Measurements from ENCODE around the gene ENKD1. TPM values are rescaled to one million over a fixed set of nuclear protein-coding genes. Genes with fewer than 3 reads are reported as not detected.

The ENKD1 gene
- total and polyA plus RNA-seq, 2 of the 13 experiments (the other 11 are each of a cell fraction or from before 2014, with no cell fraction given) = 10.8 to 20.8 TPM

DNA sequence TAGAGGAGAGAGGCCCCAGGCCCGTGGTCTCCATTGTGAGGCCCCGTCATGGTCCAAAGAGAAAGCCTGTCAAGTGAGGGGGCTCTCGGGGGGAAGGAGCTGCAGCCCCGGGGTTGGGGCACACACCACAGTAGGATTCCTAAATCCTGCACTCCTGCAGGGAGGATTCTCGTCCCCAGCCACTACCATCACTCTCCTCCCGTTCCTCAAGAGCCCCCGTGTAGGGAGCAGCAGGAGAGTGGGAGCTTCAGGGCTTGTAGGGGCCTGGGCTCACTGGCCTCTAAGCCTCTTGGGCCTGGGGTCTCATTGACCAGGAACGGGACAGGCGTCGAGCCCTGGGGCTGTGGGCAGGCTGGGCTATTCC is 885 bp upstream of the ENKD1 start (continued):
- no peak for TF ChIP-seq ZNF326 (CRISPR knock-in tag; IDR thresholded peaks at IDR 0.05; ENCODE audit: borderline replicate concordance)
- no peak for TF ChIP-seq MATR3 (CRISPR knock-in tag; IDR thresholded peaks at IDR 0.05)
- TF ChIP-seq AHR (CRISPR knock-in tag; IDR thresholded peaks at IDR 0.05) = no peak
- TF ChIP-seq KLF15 (CRISPR knock-in tag; IDR thresholded peaks at IDR 0.05; ENCODE audit: borderline replicate concordance) = no peak
- TF ChIP-seq ISL2 (CRISPR knock-in tag; IDR thresholded peaks at IDR 0.05) = no peak
- TF ChIP-seq SRF (IDR thresholded peaks at IDR 0.05; ENCODE audit: low read depth, low read length) = no peak
- no peak for TF ChIP-seq ZNF337 (CRISPR knock-in tag; IDR thresholded peaks at IDR 0.05; ENCODE audit: borderline replicate concordance, low read depth)
- no peak for TF ChIP-seq ZNF124 (CRISPR knock-in tag; IDR thresholded peaks at IDR 0.05)
- no peak for TF ChIP-seq JUN (CRISPR knock-in tag; IDR thresholded peaks at IDR 0.05)
- TF ChIP-seq ZNF224 (CRISPR knock-in tag; IDR thresholded peaks at IDR 0.05) = 0 out of 2 replicates have a peak, but pooled peaks have one; percentile 41
- no peak for TF ChIP-seq ATF3 (CRISPR knock-in tag; IDR thresholded peaks at IDR 0.05)
- 0 out of 2 replicates have a peak, but pooled peaks have one; percentile 13 for TF ChIP-seq NR1H2 (CRISPR knock-in tag; IDR thresholded peaks at IDR 0.05; ENCODE audit: borderline replicate concordance, low read depth)
- TF ChIP-seq BRD4 (CRISPR knock-in tag; IDR thresholded peaks at IDR 0.05) = no peak
- no peak for TF ChIP-seq ZBTB40 (IDR thresholded peaks at IDR 0.05)
- TF ChIP-seq ZBTB40 (CRISPR knock-in tag; IDR thresholded peaks at IDR 0.05) = 0 out of 2 replicates have a peak, but pooled peaks have one; percentile 29
- TF ChIP-seq ZNF468 (CRISPR knock-in tag; IDR thresholded peaks at IDR 0.05) = no peak
- TF ChIP-seq, protein P1, sequence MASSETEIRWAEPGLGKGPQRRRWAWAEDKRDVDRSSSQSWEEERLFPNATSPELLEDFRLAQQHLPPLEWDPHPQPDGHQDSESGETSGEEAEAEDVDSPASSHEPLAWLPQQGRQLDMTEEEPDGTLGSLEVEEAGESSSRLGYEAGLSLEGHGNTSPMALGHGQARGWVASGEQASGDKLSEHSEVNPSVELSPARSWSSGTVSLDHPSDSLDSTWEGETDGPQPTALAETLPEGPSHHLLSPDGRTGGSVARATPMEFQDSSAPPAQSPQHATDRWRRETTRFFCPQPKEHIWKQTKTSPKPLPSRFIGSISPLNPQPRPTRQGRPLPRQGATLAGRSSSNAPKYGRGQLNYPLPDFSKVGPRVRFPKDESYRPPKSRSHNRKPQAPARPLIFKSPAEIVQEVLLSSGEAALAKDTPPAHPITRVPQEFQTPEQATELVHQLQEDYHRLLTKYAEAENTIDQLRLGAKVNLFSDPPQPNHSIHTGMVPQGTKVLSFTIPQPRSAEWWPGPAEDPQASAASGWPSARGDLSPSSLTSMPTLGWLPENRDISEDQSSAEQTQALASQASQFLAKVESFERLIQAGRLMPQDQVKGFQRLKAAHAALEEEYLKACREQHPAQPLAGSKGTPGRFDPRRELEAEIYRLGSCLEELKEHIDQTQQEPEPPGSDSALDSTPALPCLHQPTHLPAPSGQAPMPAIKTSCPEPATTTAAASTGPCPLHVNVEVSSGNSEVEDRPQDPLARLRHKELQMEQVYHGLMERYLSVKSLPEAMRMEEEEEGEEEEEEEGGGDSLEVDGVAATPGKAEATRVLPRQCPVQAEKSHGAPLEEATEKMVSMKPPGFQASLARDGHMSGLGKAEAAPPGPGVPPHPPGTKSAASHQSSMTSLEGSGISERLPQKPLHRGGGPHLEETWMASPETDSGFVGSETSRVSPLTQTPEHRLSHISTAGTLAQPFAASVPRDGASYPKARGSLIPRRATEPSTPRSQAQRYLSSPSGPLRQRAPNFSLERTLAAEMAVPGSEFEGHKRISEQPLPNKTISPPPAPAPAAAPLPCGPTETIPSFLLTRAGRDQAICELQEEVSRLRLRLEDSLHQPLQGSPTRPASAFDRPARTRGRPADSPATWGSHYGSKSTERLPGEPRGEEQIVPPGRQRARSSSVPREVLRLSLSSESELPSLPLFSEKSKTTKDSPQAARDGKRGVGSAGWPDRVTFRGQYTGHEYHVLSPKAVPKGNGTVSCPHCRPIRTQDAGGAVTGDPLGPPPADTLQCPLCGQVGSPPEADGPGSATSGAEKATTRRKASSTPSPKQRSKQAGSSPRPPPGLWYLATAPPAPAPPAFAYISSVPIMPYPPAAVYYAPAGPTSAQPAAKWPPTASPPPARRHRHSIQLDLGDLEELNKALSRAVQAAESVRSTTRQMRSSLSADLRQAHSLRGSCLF (CRISPR knock-in tag; IDR thresholded peaks at IDR 0.05; ENCODE audit: borderline replicate concordance) = no peak
- no peak for TF ChIP-seq ZNF878 (CRISPR knock-in tag; IDR thresholded peaks at IDR 0.05)

Measured in HepG2 (cell line).